Effector memory CD8-positive, alpha-beta T cell (primary cell): Measurements from ENCODE around the gene ZC3H12C.

Experiments
- ATAC-seq: fragments of 150-1000 bp; cut with Tn5 transposase; replicated peaks from 2 replicates; pipeline ENCODE4 v1.10.0; 2021; ENCODE audit warnings: mild to moderate bottlenecking, moderate library complexity
- DNase-seq, 3 experiments: peaks; one replicate each; pipeline ENCODE4 v3.0.0; 2021
- H3K27ac Mint-ChIP-seq, 2 donors: one replicate each; pipeline ENCODE4 v1.8.0; 2022; ENCODE audit warnings: mild to moderate bottlenecking in 2 of 2, mixed read lengths in 2 of 2, moderate library complexity in 2 of 2
- H3K27me3 Mint-ChIP-seq, 2 donors: one replicate each; pipeline ENCODE4 v1.8.0; 2022; ENCODE audit warnings: mixed read lengths in 2 of 2
- H3K36me3 Mint-ChIP-seq: one replicate; pipeline ENCODE4 v1.8.0; 2022; ENCODE audit warnings: mild to moderate bottlenecking, moderate library complexity, mixed read lengths; ENCODE audit not compliant: insufficient read depth
- H3K4me1 Mint-ChIP-seq, 2 donors: one replicate each; pipeline ENCODE4 v1.8.0; 2022; ENCODE audit warnings: low read depth in 2 of 2, mixed read lengths in 2 of 2
- H3K4me3 Mint-ChIP-seq, 2 donors: one replicate each; pipeline ENCODE4 v1.8.0; 2022; ENCODE audit warnings: mild to moderate bottlenecking in 2 of 2, mixed read lengths in 2 of 2, moderate library complexity in 2 of 2
- H3K9me3 Mint-ChIP-seq, 2 donors: one replicate each; pipeline ENCODE4 v1.8.0; 2022; ENCODE audit warnings: mixed read lengths in 2 of 2

The ZC3H12C gene

DNA sequence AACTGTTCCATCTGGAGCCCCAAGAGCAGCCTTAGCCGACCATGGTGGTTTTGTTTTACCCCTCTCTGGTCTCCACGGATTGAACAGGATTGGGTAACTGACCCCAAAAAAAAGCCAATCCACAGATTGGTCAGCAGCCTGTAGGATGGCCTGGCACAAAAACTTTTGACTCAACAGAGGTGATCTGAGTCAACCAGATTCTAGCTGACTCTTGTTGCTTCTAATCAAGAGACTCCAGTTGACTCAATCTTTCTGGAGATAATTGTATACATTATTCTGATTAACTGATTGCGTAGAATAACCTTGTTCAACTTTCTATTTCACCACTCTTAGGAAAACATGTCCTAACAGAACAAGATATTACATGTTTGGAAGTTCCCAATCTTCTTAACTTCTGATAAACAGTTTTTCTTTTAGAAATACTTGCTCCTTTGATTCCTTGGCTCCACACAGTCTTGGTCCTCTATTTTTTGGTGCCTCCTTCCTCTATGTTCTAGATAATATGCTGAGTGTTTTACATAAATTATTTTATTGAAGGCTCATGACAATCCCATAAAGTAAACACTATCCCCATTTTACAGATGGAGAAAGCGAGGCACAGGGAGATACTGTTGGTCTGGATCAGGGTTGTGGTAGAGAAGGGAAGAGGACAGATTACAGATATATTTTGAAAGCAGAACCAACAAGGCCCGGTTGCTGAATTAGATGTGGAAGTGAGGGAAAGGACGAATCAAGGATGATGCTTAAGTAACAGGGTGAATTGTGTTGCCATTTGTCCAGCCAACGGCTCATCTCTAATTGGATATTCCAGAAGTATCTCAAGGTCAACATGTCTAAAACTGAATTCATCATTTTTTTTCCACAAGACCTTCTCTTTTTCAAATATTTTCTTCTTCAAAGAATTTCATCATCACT, 11.5 kb upstream of the ZC3H12C start:
- peaks cover 0 to 3% of the 10 kb centered on the region in 2 donors for H3K4me1 Mint-ChIP-seq
- no peak overlapping the region for H3K4me3 Mint-ChIP-seq

DNA sequence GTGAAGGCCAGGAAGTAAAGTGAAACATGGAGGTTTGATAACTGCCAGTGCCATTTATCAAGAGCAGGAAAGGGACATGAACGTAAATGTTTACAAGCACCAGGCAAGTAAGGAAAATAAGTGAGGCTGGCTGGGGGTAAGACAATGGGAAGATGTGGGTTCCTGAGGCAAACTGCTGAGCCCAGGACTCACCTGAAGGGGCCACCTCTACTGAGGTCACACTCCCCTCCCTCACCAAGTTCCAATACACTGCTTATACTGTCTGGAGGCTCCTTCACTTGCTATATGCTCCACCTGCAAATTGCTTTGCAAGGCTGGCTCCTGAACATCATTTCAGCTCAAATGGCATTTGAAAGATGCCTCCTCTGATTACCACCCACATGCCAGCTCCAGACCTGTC, 10.3 kb upstream of the ZC3H12C start:
- peaks cover 6 to 11% of the 10 kb centered on the region in 2 donors for H3K27me3 Mint-ChIP-seq
- H3K4me3 Mint-ChIP-seq, result no peak overlapping the region
- ATAC-seq (no peak), DNase-seq (no peak)
- no peak overlapping the region for H3K27ac Mint-ChIP-seq
- H3K36me3 Mint-ChIP-seq, result no peaks in the 10 kb centered on the region
- H3K9me3 Mint-ChIP-seq, result no peaks in the 10 kb centered on the region
- peaks cover 0 to under 1% of the 10 kb centered on the region in 2 donors for H3K4me1 Mint-ChIP-seq

More for the DNA sequence above, 11.5 kb upstream of the ZC3H12C start:
- H3K9me3 Mint-ChIP-seq, result no peaks in the 10 kb centered on the region
- peaks cover 6 to 8% of the 10 kb centered on the region in 2 donors for H3K27me3 Mint-ChIP-seq
- ATAC-seq (no peak), DNase-seq (no peak)
- no peaks in the 10 kb centered on the region for H3K36me3 Mint-ChIP-seq
- H3K27ac Mint-ChIP-seq, result no peak overlapping the region

DNA sequence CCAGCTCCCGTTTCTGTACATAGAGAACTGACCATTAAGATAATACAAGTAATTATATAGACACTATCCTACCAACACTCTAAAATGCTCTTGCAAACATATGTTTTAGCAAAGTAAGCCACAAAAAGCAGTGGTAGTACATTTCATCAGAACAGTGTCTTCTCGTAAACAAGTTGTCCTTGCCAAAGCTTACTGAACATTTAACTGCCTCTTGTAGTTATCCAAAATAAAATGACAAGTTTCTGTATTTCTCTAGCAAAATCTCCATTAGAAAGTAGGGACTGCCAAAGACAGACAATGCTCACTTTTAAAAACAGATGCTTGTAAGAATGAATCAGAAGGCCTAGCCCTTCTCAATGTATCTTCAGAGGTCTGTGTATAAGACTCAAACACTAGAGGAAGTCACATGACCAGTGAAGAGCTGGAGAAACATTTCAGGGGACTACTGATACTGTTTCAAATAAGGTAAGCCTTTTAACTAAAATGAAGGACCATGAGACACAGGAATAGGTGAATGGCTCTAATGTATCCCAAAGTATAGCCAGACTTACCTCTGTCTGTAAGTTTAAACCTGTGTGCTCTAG, 7.8 kb upstream of the ZC3H12C start:
- Mint-ChIP-seq H3K9me3 (no peaks in the 10 kb centered on the region), H3K4me1 (no peaks in the 10 kb centered on the region), H3K27ac (no peak overlapping the region), H3K27me3 (peaks cover 6 to 11% of the 10 kb centered on the region in 2 donors), H3K36me3 (no peaks in the 10 kb centered on the region), H3K4me3 (no peak overlapping the region)
- DNase-seq (no peak), ATAC-seq (no peak)

DNA sequence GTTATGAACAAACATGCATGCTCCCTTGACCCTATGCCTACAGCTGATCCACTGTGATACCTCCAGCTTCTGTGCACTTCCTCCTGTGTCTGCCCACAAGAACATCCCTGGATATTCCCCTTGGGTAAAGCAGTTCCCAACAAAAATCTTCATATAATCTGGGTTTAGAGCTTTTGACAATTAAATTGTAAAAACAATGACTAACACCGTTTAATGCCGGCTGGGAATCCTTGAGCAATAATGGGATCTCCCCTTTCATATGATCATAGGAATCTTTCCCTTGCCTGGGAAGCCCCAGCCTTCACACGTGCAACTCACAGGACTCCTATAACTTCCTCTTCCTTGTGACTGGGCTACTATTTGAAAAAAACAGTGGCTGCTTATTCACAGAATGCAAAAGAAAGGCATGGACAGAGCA, 6.3 kb upstream of the ZC3H12C start:
- Mint-ChIP-seq H3K4me3 (no peak overlapping the region), H3K36me3 (no peaks in the 10 kb centered on the region), H3K27ac (no peak overlapping the region), H3K9me3 (no peaks in the 10 kb centered on the region), H3K27me3 (peaks cover 12 to 17% of the 10 kb centered on the region in 2 donors), H3K4me1 (no peaks in the 10 kb centered on the region)
- ATAC-seq (no peak), DNase-seq (no peak)

DNA sequence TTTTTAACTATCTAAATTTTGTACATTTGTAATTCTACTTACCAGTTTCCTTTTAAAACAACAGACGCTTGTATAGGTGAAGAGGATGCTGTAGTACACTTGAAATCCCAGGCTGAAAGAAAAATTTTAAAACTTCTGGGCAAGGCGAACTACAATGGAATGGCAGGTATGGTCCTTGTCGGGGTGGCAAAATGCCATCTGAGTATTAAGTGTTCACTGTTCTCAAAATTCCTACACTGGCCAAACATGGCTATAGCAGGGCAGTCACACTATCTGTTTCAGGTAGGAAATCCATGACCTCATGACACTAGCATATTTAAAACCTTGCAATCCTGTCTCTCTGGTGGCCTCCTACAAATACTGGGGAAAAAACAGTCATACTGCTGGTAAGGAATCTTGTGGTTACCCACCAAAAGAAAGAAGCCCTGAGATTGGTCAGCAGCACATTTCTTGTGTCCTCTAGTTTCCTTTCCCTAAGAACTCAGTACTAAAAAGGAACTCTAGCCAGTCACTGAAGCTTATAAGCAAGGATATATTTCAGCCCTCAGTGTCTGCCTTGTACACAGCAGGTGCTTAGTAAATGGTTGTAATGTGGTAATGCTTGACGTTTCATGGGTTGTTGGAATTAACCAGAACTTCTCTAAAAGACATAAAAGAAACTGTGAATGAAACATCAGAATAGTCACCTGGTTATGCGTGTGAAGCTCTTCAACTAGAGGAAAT, 5.2 kb upstream of the ZC3H12C start:
- no peaks in the 10 kb centered on the region for H3K9me3 Mint-ChIP-seq
- H3K36me3 Mint-ChIP-seq, result no peaks in the 10 kb centered on the region
- peaks cover 0 to 2% of the 10 kb centered on the region in 2 donors for H3K4me1 Mint-ChIP-seq
- peaks cover 19 to 25% of the 10 kb centered on the region in 2 donors for H3K27me3 Mint-ChIP-seq
- no peak for ATAC-seq
- H3K27ac Mint-ChIP-seq, result no peak overlapping the region
- H3K4me3 Mint-ChIP-seq, result no peak overlapping the region
- no peak for DNase-seq

DNA sequence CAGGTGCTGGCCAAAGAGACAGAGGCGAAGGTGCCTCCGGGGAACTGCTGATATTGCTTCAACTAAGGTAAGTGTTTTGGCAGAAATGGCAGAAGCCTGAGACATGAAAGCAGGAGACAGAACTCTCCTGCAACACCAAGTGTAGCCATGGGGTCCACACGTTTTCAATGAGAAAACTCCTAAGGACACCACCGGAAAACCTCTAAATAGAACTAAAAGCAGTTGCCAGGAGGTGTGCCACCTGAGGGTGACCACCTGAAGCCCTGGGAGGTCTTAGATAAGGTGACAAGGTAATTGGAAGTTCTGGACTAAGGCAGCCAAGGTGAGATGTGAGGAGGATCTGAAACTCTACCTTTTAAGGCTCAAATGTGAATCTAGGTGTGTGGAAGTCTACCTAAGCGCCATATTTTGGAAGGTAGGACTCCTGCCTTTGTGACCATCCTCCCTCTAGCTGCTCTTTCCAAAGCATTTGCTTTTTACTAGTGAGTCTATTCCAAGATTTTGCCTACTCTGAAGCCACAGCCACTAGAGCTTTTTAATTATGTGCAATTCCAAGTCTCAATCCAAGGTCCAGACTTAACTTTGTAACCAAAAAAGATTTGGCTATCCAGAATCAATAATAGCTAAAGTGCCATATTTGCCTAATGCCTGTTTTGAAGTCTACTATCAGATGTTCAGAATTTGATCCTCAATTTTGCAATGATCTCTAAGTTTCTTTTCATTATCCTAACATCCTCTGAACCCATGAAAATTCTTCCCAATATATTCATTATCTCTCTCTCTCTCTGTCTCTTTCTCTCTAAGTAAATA, 4.5 kb upstream of the ZC3H12C start:
- DNase-seq (no peak), ATAC-seq (no peak)
- H3K27me3 Mint-ChIP-seq, result peaks cover 20 to 27% of the 10 kb centered on the region in 2 donors
- no peak overlapping the region for H3K27ac Mint-ChIP-seq
- peaks cover 0 to 2% of the 10 kb centered on the region in 2 donors for H3K4me1 Mint-ChIP-seq
- H3K36me3 Mint-ChIP-seq, result no peaks in the 10 kb centered on the region
- H3K9me3 Mint-ChIP-seq, result no peaks in the 10 kb centered on the region
- H3K4me3 Mint-ChIP-seq, result no peak overlapping the region

DNA sequence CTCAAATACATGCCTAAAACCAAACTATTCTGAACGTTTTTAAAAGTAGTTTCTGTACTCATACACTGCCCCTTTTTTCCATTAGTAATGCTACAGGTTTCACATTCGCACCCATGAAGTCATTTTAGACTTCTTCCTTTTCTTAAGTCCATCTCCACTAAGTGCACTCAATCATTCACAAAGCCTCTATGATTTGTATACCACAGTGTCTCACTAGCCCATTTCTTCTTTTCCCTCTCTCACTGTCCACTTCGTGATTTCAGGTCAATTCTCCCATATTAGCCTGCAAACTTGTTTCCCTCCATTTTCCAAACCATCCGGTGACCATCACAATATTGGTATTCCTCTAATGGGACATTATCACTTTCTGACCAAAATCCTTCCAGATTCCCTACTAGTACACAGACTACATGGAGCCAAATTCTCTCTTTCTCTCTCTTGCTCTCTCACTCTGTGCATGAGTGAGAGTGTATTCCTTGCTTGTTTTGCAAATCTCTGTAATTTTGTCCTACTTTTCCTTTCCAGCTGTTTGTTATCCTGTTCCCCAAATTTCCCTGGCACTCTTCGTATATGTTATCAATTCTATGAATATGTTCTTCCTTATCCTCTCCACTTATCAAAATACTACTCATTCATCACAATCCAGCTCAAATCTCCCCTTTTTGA, 3.4 kb upstream of the ZC3H12C start:
- no peaks in the 10 kb centered on the region for H3K36me3 Mint-ChIP-seq
- H3K4me1 Mint-ChIP-seq, result peaks cover 0 to 4% of the 10 kb centered on the region in 2 donors
- no peak overlapping the region for H3K27ac Mint-ChIP-seq
- no peak overlapping the region for H3K4me3 Mint-ChIP-seq
- no peaks in the 10 kb centered on the region for H3K9me3 Mint-ChIP-seq
- ATAC-seq (no peak), DNase-seq (no peak)
- H3K27me3 Mint-ChIP-seq, result peaks cover 20 to 32% of the 10 kb centered on the region in 2 donors

DNA sequence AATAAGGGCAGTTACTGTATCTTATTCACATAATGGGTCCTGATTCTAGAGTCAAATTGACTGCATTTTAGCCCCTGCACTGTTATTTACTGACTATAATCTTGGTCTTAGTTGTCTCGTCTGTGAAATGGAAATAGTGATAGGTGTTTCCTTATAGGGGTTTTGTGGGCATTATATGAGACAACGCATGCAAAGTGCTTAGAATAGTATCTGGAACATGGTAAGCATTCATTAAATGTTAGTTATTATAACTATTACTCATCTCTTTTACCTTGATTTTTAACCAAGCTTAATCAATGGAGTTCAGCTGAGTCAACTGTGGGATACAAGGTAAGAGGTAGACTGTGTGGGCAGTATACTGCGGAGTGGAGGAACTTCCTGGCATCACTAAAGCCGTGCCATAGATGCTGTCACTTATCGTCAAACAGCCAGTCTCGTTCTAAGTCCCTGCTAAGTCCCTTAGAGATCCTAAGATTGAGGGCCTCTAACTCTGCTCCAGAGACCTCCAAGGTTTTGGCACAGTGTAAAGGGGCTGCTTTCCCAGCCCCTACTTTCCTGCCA, 2.6 kb upstream of the ZC3H12C start:
- no peak for DNase-seq
- no peak for ATAC-seq
- peaks cover 23 to 38% of the 10 kb centered on the region in 2 donors for H3K27me3 Mint-ChIP-seq
- no peak overlapping the region for H3K27ac Mint-ChIP-seq
- H3K4me1 Mint-ChIP-seq, result peaks cover 0 to 4% of the 10 kb centered on the region in 2 donors
- no peak overlapping the region for H3K4me3 Mint-ChIP-seq
- no peaks in the 10 kb centered on the region for H3K9me3 Mint-ChIP-seq
- no peaks in the 10 kb centered on the region for H3K36me3 Mint-ChIP-seq

DNA sequence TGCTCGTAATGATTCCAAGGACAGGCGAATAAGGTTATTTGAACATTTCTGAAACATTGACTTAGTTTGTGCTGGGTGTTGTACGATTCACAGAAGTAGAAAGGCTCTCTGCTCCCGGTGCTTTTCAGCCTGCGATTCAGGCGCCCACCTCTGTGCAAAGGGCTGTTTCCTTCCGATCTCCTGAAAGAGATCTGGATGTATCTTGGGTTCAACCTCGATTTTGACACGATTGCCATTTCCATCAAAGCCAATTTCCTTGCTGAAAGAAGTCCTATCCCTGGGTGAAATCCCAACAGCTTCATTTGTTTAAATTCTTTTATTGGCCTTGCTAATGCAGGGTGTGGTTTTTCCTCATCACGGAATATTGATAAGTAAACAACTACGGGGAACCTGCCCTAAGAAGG, 1.1 kb upstream of the ZC3H12C start:
- peaks cover 35 to 40% of the 10 kb centered on the region in 2 donors for H3K27me3 Mint-ChIP-seq
- no peak overlapping the region for H3K27ac Mint-ChIP-seq
- H3K9me3 Mint-ChIP-seq, result no peaks in the 10 kb centered on the region
- no peaks in the 10 kb centered on the region for H3K36me3 Mint-ChIP-seq
- H3K4me3 Mint-ChIP-seq, result peak overlapping the region; percentile 67 to 70
- DNase-seq (no peak), ATAC-seq (no peak)
- H3K4me1 Mint-ChIP-seq, result peaks cover 0 to 4% of the 10 kb centered on the region in 2 donors

DNA sequence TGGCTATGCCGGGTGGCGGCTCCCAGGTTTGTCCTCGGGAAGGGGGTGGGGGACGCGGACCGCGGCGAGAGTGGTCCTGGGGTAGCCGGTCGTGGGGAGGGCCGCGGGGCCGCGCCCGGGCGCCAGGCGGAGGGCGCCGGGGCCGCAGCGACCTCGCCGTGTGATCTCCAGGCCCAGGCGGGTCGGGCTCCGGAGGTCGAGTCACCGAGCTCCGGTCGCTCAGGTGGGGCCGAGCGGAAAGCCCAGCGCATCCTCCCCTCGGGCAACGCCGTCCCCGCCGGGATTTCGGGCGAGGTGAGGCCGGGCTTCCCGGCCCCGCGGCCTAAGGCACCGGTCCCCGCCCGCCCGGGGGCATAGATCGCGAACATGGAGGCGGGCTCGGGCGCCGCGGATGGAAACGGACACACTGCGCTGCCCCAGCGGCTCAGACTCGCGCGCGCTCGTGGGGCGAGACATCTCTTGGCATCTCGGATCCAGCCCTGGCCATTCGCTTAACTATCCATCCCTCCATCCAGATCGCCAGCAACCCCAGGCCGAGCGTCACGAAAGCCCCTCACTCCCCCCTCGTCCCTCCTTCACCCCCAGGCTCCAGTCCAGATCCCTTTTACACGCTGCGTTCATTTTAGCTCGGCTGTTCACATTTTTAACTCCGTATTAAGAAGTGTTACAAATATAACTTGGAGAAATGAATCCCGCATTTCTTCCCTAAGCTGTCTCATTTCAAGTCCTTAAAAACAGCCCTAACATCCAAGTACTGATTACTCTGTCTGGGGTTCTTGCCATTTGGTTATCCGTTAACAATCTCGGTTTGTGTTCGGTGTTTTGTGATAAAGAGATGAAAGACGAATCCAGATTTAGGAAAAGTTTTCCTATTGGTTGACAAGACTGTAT, 460 bp downstream of the ZC3H12C start:
- H3K4me3 Mint-ChIP-seq, result peak overlapping the region; percentile 60
- ATAC-seq (no peak), DNase-seq (no peak)
- no peak overlapping the region for H3K27ac Mint-ChIP-seq
- H3K4me1 Mint-ChIP-seq, result peaks cover 0 to 4% of the 10 kb centered on the region in 2 donors
- peaks cover 35 to 40% of the 10 kb centered on the region in 2 donors for H3K27me3 Mint-ChIP-seq
- no peaks in the 10 kb centered on the region for H3K9me3 Mint-ChIP-seq
- H3K36me3 Mint-ChIP-seq, result no peaks in the 10 kb centered on the region

DNA sequence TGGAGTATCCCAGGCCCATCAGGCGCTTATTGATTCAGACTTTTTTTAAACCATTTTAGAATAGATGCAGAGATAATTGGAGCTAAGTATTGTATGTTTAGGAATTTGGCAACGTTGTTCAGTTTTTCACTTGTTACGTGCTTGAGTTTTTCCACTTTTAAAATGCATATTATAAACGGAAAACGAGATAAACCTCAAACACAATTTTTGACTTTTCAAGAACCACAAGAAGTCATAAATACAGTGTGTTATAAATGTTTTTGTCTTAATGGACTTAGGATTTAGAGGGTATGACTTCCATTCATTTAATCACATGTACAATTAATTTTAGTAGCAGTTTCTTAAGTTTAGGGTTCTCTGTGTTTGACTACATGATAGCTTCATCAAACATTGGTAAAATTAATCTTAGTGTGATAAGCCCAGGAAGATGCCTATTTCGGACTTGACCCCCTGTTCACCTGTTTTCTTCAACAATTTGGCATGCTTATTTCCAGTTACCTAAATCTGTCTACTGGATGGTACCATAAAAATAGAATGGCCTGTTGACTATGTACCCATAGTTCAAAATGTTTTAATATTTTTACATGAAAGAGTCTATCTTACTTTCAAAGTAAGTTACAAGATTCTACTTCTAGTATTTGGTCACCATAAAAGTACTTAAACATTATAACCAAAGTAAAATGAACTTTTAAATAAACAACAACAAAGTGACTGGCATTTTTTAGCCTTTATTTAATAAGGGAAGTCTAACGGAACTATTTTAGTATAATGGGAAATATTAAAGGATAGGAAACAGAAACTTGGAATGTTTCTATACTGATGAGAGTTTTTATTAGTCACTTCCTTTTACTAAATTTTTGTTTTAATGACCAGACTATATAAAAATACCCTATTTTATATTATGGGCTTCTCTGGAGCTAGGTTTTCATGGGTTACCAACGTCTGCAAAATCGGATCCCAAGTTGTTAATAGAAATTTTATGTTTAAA, 1.4 kb downstream of the ZC3H12C start:
- Mint-ChIP-seq H3K4me1 (peaks cover 0 to 4% of the 10 kb centered on the region in 2 donors), H3K36me3 (no peaks in the 10 kb centered on the region), H3K27ac (no peak overlapping the region), H3K4me3 (peak overlapping the region; percentile 60), H3K27me3 (peaks cover 35 to 40% of the 10 kb centered on the region in 2 donors), H3K9me3 (no peaks in the 10 kb centered on the region)
- no peak for DNase-seq
- no peak for ATAC-seq
